ENCODE measurements around the gene NUMB. TPM values are rescaled to one million over a fixed set of nuclear protein-coding genes. Genes with fewer than 3 reads are reported as not detected.

The NUMB gene
- total and polyA plus RNA-seq, 12 donors, result 24.6 to 63.3 (median 48.4) TPM

DNA sequence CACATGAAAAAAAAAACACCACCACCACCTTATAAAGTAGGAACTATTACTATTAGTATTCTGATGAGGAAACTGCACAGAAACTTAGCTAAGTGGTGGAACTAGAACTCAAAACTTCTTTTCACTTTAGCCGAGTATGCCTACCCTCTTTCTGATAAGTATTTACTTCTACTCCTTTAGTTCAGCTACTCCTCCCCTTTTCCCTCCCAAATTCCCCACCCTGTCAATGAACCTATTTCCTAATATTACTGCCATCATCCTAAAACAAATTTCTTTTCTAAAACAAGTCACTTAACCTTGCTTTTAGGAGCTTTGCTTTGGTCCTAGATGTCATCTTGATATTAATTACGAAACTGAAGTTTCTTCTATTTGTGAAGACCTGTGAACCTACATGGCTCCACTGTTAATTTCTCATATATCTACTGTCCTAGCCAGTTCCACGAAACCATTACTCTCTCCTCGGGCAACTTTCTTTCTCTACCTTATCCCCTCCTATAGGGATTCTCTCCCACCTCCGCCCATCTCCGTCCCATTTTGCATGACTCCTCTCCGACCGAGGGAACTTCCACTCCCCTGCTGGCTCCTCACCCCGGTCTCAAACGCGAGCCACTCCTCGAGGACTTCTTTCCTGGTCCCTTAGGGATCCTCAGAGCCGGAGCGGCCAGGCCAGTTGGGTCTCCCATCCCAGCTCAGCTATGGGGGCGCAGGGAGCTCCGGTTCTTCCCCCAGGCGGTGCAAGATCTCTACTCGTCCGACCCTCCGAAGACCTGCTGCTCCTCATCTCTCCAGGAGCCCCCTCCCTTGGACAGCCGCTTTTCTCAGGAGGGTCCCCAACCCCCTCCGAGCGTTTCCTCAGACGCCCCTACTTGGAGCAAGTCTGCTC lies 1.1 kb downstream of the NUMB start:
- no peak for TF ChIP-seq POLR2A (IDR thresholded peaks at IDR 0.05)
- TF ChIP-seq, protein P1, sequence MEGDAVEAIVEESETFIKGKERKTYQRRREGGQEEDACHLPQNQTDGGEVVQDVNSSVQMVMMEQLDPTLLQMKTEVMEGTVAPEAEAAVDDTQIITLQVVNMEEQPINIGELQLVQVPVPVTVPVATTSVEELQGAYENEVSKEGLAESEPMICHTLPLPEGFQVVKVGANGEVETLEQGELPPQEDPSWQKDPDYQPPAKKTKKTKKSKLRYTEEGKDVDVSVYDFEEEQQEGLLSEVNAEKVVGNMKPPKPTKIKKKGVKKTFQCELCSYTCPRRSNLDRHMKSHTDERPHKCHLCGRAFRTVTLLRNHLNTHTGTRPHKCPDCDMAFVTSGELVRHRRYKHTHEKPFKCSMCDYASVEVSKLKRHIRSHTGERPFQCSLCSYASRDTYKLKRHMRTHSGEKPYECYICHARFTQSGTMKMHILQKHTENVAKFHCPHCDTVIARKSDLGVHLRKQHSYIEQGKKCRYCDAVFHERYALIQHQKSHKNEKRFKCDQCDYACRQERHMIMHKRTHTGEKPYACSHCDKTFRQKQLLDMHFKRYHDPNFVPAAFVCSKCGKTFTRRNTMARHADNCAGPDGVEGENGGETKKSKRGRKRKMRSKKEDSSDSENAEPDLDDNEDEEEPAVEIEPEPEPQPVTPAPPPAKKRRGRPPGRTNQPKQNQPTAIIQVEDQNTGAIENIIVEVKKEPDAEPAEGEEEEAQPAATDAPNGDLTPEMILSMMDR (IDR thresholded peaks at IDR 0.05), result no peak
- peak in 6 of 7 donors; percentile 35 to 60 (median 50) for DNase-seq

DNA sequence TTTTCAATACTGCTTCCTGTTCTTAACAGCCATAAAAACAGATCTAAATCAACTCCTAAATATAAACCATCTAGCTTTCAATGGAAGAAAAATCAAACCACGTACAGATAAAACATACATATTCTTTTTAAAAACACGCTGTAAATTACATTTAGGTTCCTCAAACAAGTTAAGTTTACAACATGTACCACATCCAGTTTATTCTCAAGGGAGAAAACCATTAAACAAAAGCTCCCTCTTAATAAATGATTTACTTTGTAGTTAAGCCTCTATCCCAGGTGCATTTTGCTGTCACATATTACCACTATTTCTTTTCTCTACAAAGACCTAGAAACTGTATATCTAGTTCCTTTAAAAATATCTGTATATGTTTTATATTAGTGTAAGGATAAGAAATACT lies 3.1 kb downstream of the NUMB start:
- 50 to 61% (median 53%) methylated on average over 2 of the region's 2 CpGs for WGBS, 4 donors
- no peak for DNase-seq
- H3K27me3 ChIP-seq, result no peaks in the 10 kb centered on the region
- intact Hi-C loops (cut with DNase I), result no loop called here
- TF ChIP-seq, protein P1 (IDR thresholded peaks at IDR 0.05), result no peak
- no peak for TF ChIP-seq POLR2A (IDR thresholded peaks at IDR 0.05)
- no peaks in the 10 kb centered on the region for H3K36me3 ChIP-seq (replicated peaks in 1 of 2)
- H3K27ac ChIP-seq, result no peak overlapping the region
- H3K4me1 ChIP-seq (replicated peaks in 1 of 2), result peaks cover 4 to 57% of the 10 kb centered on the region in 2 donors
- H3K4me3 ChIP-seq, result no peak overlapping the region
- no peaks in the 10 kb centered on the region for H3K9me3 ChIP-seq (replicated peaks in 1 of 3)

More for the DNA sequence above, 1.1 kb downstream of the NUMB start:
- Histone ChIP-seq H3K4me3 (peak overlapping the region; percentile 82 to 99 (median 90)), H3K27me3 (no peaks in the 10 kb centered on the region), H3K27ac (peak overlapping the region; percentile 11 to 91 (median 86)), H3K9me3 (replicated peaks in 1 of 3) (no peaks in the 10 kb centered on the region), H3K4me1 (replicated peaks in 1 of 2) (peaks cover 19 to 74% of the 10 kb centered on the region in 2 donors), H3K36me3 (replicated peaks in 1 of 2) (no peaks in the 10 kb centered on the region)
- intact Hi-C loops (cut with DNase I), result no loop called here
- WGBS, 4 donors, result 1 to 2% (median 1%) methylated on average over 14 to 24 of the region's 24 CpGs

DNA sequence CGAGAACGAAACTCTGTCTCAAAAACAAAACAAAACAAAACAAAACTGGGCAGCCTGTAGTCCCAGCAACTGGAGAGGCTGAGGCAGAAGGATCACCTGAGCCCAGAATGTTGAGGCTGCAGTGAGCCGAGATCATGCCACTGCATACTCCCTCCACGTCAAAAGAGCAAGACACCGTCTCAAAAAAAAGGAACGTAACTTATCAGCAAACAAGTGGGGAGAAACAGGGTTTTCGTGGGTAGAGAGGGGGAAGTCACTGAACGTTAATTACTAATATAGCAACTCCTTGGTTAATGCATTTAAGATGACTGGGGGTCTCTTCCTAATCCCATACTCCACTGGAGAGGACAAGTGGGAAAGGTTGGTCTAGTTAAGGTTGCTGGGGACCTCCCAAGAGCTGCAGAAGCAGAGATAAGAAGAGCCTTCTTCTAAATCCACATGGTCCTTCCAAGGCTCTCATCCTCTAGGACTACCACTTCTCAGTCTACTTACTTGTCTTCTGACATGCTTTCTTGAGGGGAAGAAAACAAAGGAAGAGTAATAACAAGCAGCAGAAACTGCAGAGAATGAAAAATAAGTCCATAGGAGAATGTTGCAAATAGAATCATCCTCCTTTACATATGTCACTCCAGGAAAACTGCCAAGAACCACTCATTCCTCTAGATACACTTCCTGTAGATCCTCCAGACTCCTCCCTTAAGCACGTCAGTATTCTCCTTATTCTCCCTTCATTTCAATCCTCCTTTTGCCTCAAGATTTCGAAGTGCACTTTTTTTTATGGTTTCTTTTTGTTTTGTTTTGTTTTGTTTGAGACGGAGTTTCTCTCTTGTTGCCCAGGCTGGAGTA lies 5.8 kb downstream of the NUMB start:
- WGBS, 4 donors, result 69 to 78% (median 75%) methylated on average over 11 of the region's 11 CpGs
- no peak for DNase-seq
- Histone ChIP-seq H3K27ac (no peak overlapping the region), H3K4me3 (no peak overlapping the region), H3K4me1 (replicated peaks in 1 of 2) (peaks cover 4 to 43% of the 10 kb centered on the region in 2 donors), H3K27me3 (no peaks in the 10 kb centered on the region), H3K36me3 (replicated peaks in 1 of 2) (no peaks in the 10 kb centered on the region), H3K9me3 (replicated peaks in 1 of 3) (no peaks in the 10 kb centered on the region)
- TF ChIP-seq, protein P1 (IDR thresholded peaks at IDR 0.05), result no peak
- TF ChIP-seq POLR2A (IDR thresholded peaks at IDR 0.05), result no peak
- intact Hi-C loops (cut with DNase I), result loop anchor here in 1 of 2 donors (5.0 kb wide), 1 partner anchor 155 kb away; no protein-coding TSS in a partner anchor

DNA sequence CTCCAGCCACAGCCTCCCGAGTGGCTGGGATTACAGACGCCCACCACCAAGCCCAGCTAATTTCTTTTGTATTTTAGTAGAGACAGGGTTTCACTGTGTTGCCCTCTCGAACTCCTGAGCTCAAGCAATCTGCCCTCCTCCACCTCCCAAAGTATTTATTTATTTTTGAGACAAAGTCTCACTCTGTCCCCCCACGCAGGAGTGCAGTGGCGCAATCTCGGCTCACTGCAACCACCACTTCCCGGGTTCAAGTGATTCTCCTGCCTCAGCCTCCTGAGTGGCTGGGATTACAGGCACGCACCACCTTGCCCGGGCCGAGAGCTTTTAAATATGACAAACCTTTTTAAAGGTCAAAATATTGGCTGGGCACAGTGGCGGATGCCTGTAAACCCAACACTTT lies 14.6 kb downstream of the NUMB start:
- no peaks in the 10 kb centered on the region for H3K9me3 ChIP-seq (replicated peaks in 1 of 3)
- H3K36me3 ChIP-seq (replicated peaks in 1 of 2), result no peaks in the 10 kb centered on the region
- 89 to 97% (median 92%) methylated on average over 11 of the region's 11 CpGs for WGBS, 4 donors
- H3K4me1 ChIP-seq (replicated peaks in 1 of 2), result peaks cover 3 to 10% of the 10 kb centered on the region in 2 donors
- intact Hi-C loops (cut with DNase I), result no loop called here
- H3K27me3 ChIP-seq, result no peaks in the 10 kb centered on the region
- TF ChIP-seq POLR2A (IDR thresholded peaks at IDR 0.05), result no peak
- TF ChIP-seq, protein P1 (IDR thresholded peaks at IDR 0.05), result no peak
- H3K27ac ChIP-seq, result no peak overlapping the region
- H3K4me3 ChIP-seq, result no peak overlapping the region
- DNase-seq, result no peak

Data from adrenal gland (tissue), 12 donors.